Thoracic aorta (tissue), 2 donors: Measurements from ENCODE around the gene CELSR2. TPM values are rescaled to one million over a fixed set of nuclear protein-coding genes. Genes with fewer than 3 reads are reported as not detected.

ENCODE experiments used
- ATAC-seq: fragments of 150-250 bp; one replicate; pipeline ENCODE4 v1.8.0; 2017; ENCODE audit warnings: low read depth; ENCODE audit not compliant: insufficient number of reproducible peaks, low FRiP score
- DNase-seq: peaks from one replicate; pipeline ENCODE4 v3.0.0-alpha.2; 2020; ENCODE audit warnings: low spot score
- H3K27ac ChIP-seq, 2 donors: fragments of 200-600 bp; sonication (generic); 1 replicate in 1 of 2; 2 replicates in 1 of 2; pipeline ENCODE4 v1.5.1; 2016; ENCODE audit warnings: mild to moderate bottlenecking in 2 of 2, moderate library complexity in 2 of 2
- H3K27me3 ChIP-seq: fragments of 200-600 bp; sonication (generic); replicated peaks from 2 replicates; pipeline ENCODE4 v1.6.0; 2016; ENCODE audit warnings: mild to moderate bottlenecking; ENCODE audit not compliant: insufficient read depth
- H3K36me3 ChIP-seq: fragments of 200-600 bp; sonication (generic); one replicate; pipeline ENCODE4 v1.5.1; 2016
- H3K4me1 ChIP-seq, 2 donors: fragments of 200-600 bp; sonication (generic); 1 replicate in 1 of 2; 2 replicates in 1 of 2; pipeline versions ENCODE4 v1.5.1 to v1.6.0; 2016; ENCODE audit warnings: low read depth in 2 of 2, mild to moderate bottlenecking in 1 of 2; ENCODE audit not compliant: control insufficient read depth in 1 of 2
- H3K4me3 ChIP-seq: fragments of 200-600 bp; sonication (generic); 2 replicates; pipeline ENCODE4 v1.5.1; 2016; ENCODE audit warnings: mild to moderate bottlenecking
- H3K9me3 ChIP-seq: fragments of 200-600 bp; sonication (generic); 2 replicates; pipeline ENCODE4 v1.5.1; 2016
- total RNA-seq, 2 donors: library from RNA; depleted of rRNA; stranded (reverse); fragments of >200 nt; gene quantifications; one replicate each; pipeline versions ENCODE4 v1.1.0 to v1.2.3, GENCODE V29; 2016
- TF ChIP-seq, protein P1 (sequence below): fragments of 200-600 bp; sonication (generic); IDR thresholded peaks from one replicate; pipeline ENCODE4 v1.5.1; 2019; ENCODE audit warnings: antibody characterized with exemption

CELSR2 gene
- total RNA-seq, 2 donors from 2014 or later = 4.0 to 10.0 TPM

DNA sequence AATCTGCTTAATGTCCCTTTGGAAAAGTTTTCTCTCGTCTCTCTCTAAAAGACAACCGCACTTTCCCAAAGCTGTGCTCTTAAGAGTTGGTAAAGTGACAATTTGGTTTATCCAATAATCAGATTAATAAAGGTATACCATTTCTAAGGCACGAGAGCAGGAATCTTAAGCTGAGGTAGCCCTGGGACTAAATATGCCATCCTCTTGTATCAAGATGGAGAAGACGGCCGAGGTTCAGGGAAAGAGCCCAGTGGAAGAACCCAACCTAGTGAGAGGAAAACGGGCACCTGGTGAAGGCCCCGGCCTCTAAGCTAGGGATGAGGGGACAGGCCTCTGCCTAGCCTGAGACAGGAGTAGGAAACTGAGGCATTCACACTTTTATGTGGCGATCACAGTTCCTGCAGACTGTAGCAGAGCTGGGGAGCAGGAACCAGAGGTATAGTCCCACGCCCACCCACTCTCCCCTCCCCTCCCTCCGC is 36.0 kb upstream of the CELSR2 start:
- Histone ChIP-seq H3K27me3 (no peaks in the 10 kb centered on the region), H3K36me3 (no peaks in the 10 kb centered on the region), H3K9me3 (no peaks in the 10 kb centered on the region), H3K4me1 (peaks cover 18 to 37% of the 10 kb centered on the region in 2 donors), H3K27ac (peak overlapping the region; percentile 90 to 93), H3K4me3 (peak overlapping the region; percentile 99)
- DNase-seq = no peak
- ATAC-seq = no peak
- TF ChIP-seq, protein P1, sequence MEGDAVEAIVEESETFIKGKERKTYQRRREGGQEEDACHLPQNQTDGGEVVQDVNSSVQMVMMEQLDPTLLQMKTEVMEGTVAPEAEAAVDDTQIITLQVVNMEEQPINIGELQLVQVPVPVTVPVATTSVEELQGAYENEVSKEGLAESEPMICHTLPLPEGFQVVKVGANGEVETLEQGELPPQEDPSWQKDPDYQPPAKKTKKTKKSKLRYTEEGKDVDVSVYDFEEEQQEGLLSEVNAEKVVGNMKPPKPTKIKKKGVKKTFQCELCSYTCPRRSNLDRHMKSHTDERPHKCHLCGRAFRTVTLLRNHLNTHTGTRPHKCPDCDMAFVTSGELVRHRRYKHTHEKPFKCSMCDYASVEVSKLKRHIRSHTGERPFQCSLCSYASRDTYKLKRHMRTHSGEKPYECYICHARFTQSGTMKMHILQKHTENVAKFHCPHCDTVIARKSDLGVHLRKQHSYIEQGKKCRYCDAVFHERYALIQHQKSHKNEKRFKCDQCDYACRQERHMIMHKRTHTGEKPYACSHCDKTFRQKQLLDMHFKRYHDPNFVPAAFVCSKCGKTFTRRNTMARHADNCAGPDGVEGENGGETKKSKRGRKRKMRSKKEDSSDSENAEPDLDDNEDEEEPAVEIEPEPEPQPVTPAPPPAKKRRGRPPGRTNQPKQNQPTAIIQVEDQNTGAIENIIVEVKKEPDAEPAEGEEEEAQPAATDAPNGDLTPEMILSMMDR = no peak

DNA sequence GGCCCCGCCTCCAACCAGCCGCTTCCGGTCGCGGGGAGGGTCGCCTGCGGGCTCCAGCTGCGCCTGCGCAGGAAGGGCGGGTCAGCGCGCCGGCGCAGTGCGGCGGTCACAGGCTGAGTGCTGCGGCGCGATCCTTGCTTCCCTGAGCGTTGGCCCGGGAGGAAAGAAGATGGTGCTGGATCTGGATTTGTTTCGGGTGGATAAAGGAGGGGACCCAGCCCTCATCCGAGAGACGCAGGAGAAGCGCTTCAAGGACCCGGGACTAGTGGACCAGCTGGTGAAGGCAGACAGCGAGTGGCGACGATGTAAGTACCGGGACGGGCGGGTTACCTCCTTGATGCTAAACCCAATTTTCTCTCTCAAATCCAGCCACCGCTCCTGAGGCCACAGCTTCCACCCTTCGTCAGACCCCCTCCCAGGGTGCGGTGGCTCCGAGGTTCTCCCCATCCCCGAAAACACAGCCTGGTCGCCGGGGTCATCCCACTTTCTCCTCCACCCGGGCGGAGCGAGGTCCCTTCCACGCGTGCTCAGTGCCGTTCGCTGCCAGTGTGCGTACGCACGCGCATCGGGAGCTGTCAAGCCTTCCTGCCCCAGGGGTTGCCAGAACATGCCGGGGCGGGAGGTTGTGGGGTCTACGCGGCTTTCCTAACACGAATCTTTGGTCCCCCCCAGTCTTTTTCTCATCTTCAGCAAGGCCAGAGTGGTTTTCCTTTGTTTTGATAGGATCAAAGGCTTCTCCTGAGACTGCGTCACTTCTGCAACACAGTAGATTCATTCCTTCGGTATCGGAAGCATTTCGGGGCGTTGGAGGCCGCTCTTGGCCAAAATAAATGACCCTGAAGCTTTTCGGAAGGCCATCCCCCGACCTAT is 35.3 kb upstream of the CELSR2 start, which contains the start of gene SARS1:
TSS of gene SARS1 (plus strand) at position 95 of the 870 bp plus-strand sequence. CDS start at position 170, 75 bp downstream.
- DNase-seq = peak; percentile 48
- H3K4me3 ChIP-seq = peak within 1 kb of the TSS; percentile 99
- H3K27me3 ChIP-seq = no peaks in the 10 kb centered on the region
- peak within 1 kb of the TSS; percentile 90 to 93 for H3K27ac ChIP-seq
- ATAC-seq = peak; percentile 77
- no peaks in the 10 kb centered on the region for H3K36me3 ChIP-seq
- H3K9me3 ChIP-seq = no peaks in the 10 kb centered on the region
- peaks cover 18 to 38% of the 10 kb centered on the region in 2 donors for H3K4me1 ChIP-seq
- TF ChIP-seq, protein P1 = no peak

DNA sequence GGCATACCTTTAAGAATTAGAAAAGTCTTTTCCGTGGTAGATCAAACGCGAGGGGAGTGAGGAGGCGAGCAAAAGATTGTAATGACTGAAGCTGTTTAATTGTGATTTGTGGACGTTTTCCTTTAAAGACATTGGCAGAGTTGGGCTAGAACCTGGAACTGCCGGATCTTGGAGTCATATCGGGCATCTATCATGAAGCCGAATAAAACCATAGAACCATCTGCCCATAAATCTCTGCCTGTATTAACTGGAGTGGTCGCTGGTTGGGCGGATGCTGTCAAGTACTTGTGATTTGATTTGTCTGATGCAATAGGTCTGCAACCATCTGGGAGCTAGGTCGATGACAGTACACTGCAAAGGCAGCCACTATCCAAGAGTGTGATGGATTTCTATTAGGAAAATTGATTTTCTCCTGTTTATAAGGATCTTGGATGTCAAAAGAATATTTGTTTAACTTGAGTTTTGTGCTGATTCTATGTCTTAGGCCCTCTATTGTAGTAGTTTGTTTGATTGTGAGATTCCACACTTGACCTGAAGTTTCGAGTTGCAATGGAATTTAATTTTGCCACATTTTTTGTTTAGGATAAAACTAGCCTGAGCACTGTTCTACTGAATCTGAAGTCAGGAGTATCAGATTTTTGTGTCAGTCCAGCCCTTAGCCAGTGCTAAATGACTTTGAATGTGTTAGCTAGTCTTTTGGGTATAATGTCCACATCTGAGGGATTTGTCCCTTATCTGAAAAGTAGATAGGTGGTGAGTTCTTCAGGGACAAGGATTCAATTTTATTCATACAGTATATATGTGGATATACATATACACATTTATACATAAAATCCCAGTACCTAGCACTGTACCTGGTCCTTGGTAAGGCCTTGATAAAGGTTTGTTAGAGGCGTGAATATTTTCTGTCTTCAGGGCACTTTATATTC is 34.4 kb upstream of the CELSR2 start:
- Histone ChIP-seq H3K27me3 (no peaks in the 10 kb centered on the region), H3K4me3 (peak overlapping the region; percentile 99), H3K4me1 (peaks cover 18 to 38% of the 10 kb centered on the region in 2 donors), H3K9me3 (no peaks in the 10 kb centered on the region), H3K27ac (peak overlapping the region; percentile 90 to 93), H3K36me3 (no peaks in the 10 kb centered on the region)
- DNase-seq (no peak), ATAC-seq (no peak)
- TF ChIP-seq, protein P1 = no peak

DNA sequence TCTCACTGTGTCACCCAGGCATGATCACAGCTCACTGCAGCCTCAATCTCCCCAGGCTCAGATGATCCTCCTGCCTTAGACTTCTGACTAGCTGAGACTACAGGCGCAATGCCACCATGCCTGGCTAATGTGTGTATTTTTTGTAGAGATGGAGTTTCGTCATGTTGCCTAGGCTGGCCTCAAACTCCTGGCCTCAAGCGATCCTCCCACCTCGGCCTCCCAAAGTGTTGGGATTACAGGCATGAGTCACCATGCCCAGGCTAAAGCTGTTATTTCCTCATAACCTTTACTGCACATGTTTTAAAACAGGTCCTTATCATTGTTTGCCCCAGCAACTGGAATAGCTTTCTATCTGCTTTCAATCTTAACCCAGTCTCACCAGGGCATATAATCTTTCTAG is 32.7 kb upstream of the CELSR2 start:
- TF ChIP-seq, protein P1 = no peak
- no peak for ATAC-seq

More for the DNA sequence above, 32.7 kb upstream of the CELSR2 start:
- H3K27me3 ChIP-seq = no peaks in the 10 kb centered on the region
- no peak overlapping the region for H3K4me3 ChIP-seq
- H3K36me3 ChIP-seq = no peaks in the 10 kb centered on the region
- peak overlapping the region in 1 of 2 donors; percentile 40 for H3K27ac ChIP-seq
- no peak for DNase-seq
- H3K4me1 ChIP-seq = peaks cover 18 to 38% of the 10 kb centered on the region in 2 donors
- H3K9me3 ChIP-seq = no peaks in the 10 kb centered on the region
